COLO829 (cell line): ENCODE data around the gene SLAMF7.

Experiments
- DNase-seq: peaks from one replicate; pipeline ENCODE4 v3.0.0; 2012; ENCODE audit warnings: low spot score

SLAMF7 gene

DNA sequence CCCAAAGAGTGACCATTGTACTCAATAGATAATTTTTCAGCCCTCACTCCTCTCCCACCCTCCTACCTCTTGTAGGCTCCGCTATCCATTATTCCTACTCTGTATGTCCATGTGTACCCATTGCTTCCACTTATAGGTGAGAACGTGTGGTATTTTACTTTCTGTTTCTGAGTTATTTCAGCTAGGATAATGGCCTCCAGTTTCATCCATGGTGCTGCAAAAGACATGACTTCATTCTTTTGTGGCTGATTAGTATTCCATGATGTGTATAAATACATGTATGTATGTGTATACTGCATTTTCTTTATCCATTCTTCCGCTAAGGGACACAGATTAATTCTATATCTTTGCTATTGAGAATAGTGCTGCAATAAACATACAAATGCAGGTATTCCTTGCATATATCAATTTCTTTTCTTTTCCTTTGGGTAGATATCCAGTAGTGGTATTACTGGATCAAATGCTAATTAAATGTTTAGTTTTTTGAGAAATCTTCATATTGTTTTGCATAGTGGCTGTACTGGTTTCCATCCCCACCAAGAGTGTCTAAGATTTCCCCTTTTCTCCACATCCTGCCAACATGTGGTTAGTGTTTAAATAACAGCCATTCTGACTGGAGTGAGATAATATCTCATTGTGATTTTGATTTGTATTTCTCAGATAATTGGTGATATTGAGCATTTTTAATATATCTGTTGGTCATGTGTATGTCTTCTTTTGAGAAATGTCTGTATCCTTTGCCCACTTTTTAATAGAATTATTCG is 61.8 kb downstream of the SLAMF7 start:
- no peak for DNase-seq

DNA sequence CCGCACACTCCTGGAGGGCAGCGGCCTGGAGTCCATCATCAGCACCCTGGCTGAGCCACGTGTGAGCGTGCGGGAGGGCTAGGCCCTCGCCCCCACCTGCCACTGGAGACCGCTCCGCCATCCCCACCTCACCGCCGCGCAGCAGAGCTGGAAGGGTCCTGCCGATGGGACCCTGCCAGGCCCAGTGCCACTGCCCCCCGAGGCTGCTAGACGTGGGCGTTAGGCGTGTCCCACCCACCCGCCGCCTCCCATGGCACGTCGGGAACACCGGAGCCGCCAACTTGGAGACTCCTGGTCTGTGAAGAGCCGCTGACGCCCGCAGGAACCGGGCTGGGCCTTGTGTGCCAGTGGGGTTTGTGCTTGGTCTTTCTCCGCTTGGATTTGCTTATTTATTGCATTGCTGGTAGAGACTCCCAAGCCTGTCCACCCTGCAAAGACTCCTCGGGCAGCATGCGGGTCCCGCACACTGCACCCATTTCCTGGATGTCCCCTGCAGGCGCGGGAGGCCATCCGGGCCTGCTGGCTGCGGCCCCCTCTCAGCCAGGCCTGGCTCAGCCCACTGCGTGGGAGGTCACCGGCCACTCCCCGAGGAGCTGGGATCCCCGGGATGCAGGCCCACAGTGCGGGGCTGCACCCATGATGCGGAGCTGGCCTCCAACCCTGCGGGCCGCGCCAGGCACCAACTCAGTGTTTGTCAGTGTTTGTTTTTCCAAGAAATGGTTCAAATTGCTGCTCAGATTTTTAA is 63.0 kb downstream of the SLAMF7 start:
- DNase-seq, result no peak
